Hepatocyte (in vitro differentiated cells): ENCODE measurements around the gene LYL1.

Experiments used
- CTCF ChIP-seq: fragments of 200-600 bp; sonication (generic); IDR thresholded peaks from 2 replicates; pipeline ENCODE4 v1.5.1; 2016; ENCODE audit warnings: antibody characterized with exemption, mild to moderate bottlenecking; ENCODE audit not compliant: poor library complexity
- EZH2 ChIP-seq: fragments of 200-600 bp; sonication (generic); IDR thresholded peaks from 2 replicates; pipeline ENCODE4 v1.6.1; 2016; ENCODE audit warnings: antibody characterized with exemption, mild to moderate bottlenecking, borderline replicate concordance
- EZH2phosphoT487 ChIP-seq: fragments of 200-600 bp; sonication (generic); IDR thresholded peaks from one replicate; pipeline ENCODE4 v1.6.1; 2018; ENCODE audit warnings: antibody characterized with exemption, mild to moderate bottlenecking, low read depth, moderate library complexity; ENCODE audit not compliant: unreplicated experiment, severe bottlenecking

GRCh38 chr19:13092606-13093235 is 9.9 kb downstream of the LYL1 start:
- TF ChIP-seq CTCF (no peak), EZH2 (no peak), EZH2phosphoT487 (no peak)
